ENCODE results near the gene SPON1.

The SPON1 gene

GRCh38 chr11:14299921-14300320 is 337.4 kb downstream of the SPON1 start:
- TF ChIP-seq, protein P1, sequence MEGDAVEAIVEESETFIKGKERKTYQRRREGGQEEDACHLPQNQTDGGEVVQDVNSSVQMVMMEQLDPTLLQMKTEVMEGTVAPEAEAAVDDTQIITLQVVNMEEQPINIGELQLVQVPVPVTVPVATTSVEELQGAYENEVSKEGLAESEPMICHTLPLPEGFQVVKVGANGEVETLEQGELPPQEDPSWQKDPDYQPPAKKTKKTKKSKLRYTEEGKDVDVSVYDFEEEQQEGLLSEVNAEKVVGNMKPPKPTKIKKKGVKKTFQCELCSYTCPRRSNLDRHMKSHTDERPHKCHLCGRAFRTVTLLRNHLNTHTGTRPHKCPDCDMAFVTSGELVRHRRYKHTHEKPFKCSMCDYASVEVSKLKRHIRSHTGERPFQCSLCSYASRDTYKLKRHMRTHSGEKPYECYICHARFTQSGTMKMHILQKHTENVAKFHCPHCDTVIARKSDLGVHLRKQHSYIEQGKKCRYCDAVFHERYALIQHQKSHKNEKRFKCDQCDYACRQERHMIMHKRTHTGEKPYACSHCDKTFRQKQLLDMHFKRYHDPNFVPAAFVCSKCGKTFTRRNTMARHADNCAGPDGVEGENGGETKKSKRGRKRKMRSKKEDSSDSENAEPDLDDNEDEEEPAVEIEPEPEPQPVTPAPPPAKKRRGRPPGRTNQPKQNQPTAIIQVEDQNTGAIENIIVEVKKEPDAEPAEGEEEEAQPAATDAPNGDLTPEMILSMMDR (IDR thresholded peaks at IDR 0.05; ENCODE audit: insufficient read depth, low read depth, low read length, missing control alignments), result no peak
- DNase-seq (ENCODE audit: low read depth), result no peak
- H3K4me3 ChIP-seq (ENCODE audit: low read depth, low read length), result no peak overlapping the region

DNA sequence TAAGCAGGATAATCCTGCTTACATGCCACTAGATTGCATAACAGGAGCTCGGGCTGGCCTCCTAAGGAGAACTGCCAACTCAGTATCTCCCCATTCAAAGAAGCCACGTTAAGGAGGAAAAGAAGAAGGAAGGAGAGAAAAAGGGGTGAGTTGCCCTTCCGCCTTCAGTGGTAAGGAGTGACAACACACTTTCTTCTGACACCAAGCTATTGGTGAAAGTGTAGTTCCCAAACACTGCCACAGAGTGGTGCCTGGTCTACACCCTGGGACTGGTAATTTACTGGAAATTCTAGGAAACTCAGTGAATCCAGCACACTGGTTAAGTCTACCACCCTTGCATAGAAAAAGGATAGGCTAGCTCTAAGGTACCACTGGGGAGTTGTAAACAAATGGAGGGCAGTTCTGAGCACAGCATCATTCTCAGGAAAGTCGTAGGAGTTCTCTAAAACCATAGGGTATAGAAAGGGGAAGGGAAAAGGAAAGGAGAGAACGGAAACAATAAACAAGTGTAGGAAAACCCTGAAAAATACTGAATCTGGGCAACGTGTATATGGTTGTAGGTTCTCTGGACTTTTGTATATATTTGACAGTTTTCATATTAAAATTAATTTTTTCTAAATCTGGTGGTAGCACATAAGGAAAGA is 338.3 kb downstream of the SPON1 start:
- DNase-seq (ENCODE audit: low read depth), result peak; percentile 70
- H3K4me3 ChIP-seq (ENCODE audit: low read depth, low read length), result no peak overlapping the region
- TF ChIP-seq, protein P1 (IDR thresholded peaks at IDR 0.05; ENCODE audit: insufficient read depth, low read depth, low read length, missing control alignments), result peak; percentile 75

DNA sequence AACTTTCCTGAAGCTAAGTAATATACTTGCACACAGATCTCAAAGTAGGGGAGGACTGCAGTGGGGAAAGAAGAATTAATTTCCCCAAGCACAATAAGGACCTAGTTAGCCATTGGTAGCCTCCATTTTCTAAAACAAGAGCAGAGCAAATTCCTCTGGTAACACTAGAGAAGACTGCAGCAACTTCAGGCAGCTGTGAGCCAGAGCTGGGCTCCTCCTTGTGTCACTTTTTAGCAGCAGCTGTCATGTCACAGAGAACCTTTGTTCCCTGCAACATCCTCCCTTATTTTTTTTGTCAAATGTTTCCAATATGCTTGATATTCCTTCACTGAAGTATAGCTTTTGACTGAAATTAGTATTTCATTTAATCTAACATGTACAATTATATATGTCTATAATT is 342.1 kb downstream of the SPON1 start:
- TF ChIP-seq, protein P1 (IDR thresholded peaks at IDR 0.05; ENCODE audit: insufficient read depth, low read depth, low read length, missing control alignments), result no peak
- H3K4me3 ChIP-seq (ENCODE audit: low read depth, low read length), result no peak overlapping the region
- no peak for DNase-seq (ENCODE audit: low read depth)

GRCh38 chr11:14305649-14306048 is 343.1 kb downstream of the SPON1 start:
- no peak for DNase-seq (ENCODE audit: low read depth)
- H3K4me3 ChIP-seq (ENCODE audit: low read depth, low read length), result no peak overlapping the region
- TF ChIP-seq, protein P1 (IDR thresholded peaks at IDR 0.05; ENCODE audit: insufficient read depth, low read depth, low read length, missing control alignments), result no peak

GRCh38 chr11:14306481-14306880 is 344.0 kb downstream of the SPON1 start:
- H3K4me3 ChIP-seq (ENCODE audit: low read depth, low read length), result no peak overlapping the region
- TF ChIP-seq, protein P1 (IDR thresholded peaks at IDR 0.05; ENCODE audit: insufficient read depth, low read depth, low read length, missing control alignments), result peak; percentile 14
- no peak for DNase-seq (ENCODE audit: low read depth)

- no peak overlapping the region for H3K4me3 ChIP-seq (ENCODE audit: low read depth, low read length)
- DNase-seq (ENCODE audit: low read depth), result peak; percentile 71
- TF ChIP-seq, protein P1 (IDR thresholded peaks at IDR 0.05; ENCODE audit: insufficient read depth, low read depth, low read length, missing control alignments), result peak; percentile 65
These were observed 345.8 kb downstream of the SPON1 start for GRCh38 chr11:14308114-14308896.

All from GM12865 (cell line).